Stimulated activated CD4-positive, alpha-beta T cell treated with anti-CD3 and anti-CD28 coated beads, Interleukin-4, amount 100 ng/mL, for 1 hour (primary cell): ENCODE data around the gene ATP8A1.
"Not testable (repeated sequence)": the region's sequence is repeated elsewhere in the genome, so short reads cannot be mapped to it uniquely, and the experiment has no call there.

Experiments used
- DNase-seq: peaks from one replicate; pipeline ENCODE4 v3.0.0-alpha.2; 2020

ATP8A1 gene

DNA sequence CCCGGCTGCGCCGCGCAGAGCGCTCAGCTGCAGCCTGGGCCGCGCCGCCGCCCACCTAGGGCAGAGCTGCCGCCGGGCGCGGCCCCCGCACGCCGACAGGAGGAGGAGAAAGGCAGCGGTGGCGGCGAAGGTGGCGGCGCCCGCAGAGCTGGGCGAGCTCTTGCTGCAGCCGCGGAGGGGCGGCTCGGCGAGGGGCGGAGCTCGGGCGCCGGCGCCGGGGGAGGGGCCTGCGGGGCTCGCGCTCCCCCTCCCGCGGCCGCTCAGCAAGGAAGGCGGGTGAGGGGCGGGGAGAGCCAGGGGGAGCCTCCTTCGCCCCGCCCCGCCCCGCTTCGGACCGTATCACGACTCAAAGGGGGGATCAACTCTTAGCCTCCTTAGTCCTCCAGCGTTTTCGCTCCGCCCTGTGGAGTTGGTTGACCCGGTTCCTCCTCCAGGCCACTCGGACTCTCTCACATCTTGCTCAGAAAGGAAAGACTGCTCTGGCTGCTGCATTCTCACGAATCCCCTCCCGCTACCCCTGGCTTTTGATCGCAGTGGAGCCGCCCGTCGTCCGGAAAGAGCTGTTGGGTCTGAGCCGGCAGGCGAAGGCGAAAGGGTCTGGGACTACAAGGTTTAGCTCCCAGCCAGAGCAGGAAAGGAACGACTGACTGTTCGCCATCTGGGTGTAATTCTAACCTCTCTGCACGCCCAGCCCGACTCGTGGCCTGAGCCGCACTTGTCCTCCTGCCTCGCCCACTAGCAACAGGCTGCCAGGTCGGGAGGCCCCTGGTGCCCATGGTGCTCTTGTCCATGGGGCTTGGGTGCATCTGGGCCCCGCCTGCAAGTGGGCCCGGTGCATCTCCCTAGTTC is at the start of gene ATP8A1:
ATP8A1 (minus strand) TSS at position 162 of the 849 bp plus-strand sequence. CDS start 232 bp downstream, outside the sequence.
- peak; percentile 95 for DNase-seq

DNA sequence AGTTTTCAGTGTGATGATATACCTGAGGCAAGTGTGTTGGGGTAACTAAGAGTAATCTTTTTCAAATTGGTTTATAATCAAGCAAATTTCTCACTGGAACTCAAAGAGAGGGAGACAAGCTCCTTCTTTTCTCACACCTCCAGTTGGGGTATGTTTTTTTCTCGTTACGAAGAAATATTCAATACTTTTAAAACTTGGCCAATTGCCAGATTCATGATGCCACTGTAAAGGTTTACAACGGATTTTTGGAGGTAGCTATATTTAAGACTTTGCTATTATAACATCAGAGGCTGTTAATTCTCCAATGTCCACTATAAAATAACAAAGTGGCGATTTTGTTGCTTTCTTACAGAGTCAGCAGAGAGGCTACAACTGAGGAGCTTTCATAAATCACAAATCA is 49.2 kb upstream of the ATP8A1 start:
- DNase-seq = no peak

DNA sequence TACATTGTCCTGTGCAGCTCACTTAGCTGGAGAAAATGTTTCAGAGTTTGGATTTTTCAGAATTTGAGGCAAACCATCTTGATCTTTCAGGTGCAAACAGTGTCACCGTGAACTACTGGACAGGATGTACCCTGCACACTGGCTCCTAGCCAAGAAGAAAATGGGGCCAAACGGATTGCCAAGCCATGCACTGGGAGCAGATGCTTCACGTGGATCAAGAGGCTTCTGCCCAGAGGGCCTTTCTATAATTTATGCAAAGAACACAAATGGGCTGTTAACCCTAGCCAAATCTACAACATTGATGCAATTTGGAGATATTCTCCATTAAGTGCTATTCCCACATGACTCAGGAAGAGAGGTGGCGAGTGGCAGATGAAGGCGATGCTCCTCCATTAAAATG is 46.9 kb upstream of the ATP8A1 start:
- DNase-seq = no peak

DNA sequence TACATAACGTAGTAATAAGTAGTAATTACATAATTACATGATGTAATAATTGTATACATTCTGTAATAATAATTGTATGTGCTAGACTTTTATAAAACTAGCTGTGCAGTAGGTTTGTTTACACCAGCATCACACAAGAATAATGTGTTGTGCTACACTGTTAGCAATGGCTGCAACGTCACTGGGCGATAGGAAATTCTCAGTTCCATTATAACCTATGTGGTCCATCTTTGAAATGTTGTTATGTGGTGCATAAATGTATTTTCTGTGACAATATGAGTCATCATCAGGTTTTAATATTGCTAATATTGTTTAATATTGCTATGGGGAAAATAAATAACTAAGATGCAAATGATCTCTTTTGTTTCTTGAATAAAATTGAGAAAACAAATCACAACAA is 46.0 kb upstream of the ATP8A1 start:
- no peak for DNase-seq

DNA sequence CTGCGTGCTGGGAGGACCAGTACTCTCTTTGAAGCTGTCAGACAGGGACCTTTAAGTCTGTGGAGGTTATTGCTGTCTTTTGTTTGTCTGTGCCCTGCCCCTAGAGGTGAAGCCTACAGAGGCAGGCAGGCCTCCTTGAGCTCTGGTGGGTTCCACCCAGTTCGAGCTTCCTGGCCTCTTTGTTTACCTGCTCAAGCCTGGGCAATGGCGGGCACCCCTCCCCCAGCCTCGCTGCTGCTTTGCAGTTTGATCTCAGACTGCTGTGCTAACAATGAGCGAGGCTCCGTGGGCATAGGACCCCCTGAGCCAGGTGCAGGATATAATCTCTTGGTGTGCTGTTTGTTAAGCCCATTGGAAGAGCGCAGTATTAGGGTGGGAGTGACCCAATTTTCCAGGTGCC is 44.9 kb upstream of the ATP8A1 start:
- DNase-seq = not testable (repeated sequence)

DNA sequence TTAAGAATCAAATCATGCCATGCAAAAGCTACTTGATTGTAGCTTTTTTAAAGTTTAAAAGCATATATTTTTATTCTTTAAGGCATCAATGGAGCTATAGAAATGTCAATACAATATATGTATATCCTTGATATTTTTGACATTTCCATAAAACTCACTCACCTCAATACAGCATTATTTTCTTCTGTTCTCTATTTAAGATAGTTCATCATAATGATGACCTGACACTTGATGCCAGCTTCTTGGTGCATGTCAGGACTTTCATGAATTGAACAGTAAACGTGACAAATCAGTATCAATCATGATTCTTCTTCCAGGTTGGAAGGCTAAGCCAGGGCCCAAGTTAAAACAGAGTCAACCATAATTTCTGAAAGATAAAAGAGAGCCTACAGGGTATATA is 33.6 kb upstream of the ATP8A1 start:
- no peak for DNase-seq

DNA sequence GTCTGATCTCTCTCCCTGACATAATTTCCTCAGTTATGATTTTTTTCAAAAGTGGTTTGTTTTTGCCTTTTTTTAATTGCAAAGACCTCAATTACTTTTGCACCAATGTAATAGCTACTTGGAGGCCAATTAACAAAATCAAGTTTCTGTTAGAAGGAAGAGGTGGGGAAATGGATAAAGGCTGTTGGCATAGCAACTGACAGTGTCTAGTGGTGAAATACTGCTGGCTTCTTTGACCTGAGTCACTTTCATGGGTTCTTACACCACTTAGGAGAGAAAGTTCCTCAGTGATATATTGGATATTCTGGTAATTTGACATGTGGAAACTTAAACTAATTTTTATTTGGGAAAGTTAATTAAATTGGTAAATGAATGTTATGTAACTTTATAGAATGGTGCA is 26.5 kb upstream of the ATP8A1 start:
- DNase-seq = no peak

DNA sequence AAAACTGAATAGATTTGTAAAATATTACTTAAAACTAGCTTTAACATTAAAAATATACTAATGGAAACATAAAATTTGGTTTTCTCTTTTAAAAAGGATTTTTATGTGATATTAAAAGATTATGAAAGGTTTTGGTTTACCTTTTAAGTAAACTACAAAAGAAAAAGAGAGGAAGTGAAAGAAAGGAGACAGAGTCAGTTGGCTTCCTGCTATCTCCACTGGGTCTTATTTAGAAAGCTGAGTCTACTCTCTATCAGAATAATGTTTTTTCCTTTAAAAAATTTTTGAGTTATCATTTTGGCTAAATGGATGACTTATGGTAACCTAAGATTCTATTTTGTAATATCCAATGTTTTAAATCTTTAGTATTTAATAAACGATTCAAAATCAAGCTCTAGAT is 21.6 kb upstream of the ATP8A1 start:
- DNase-seq = no peak

DNA sequence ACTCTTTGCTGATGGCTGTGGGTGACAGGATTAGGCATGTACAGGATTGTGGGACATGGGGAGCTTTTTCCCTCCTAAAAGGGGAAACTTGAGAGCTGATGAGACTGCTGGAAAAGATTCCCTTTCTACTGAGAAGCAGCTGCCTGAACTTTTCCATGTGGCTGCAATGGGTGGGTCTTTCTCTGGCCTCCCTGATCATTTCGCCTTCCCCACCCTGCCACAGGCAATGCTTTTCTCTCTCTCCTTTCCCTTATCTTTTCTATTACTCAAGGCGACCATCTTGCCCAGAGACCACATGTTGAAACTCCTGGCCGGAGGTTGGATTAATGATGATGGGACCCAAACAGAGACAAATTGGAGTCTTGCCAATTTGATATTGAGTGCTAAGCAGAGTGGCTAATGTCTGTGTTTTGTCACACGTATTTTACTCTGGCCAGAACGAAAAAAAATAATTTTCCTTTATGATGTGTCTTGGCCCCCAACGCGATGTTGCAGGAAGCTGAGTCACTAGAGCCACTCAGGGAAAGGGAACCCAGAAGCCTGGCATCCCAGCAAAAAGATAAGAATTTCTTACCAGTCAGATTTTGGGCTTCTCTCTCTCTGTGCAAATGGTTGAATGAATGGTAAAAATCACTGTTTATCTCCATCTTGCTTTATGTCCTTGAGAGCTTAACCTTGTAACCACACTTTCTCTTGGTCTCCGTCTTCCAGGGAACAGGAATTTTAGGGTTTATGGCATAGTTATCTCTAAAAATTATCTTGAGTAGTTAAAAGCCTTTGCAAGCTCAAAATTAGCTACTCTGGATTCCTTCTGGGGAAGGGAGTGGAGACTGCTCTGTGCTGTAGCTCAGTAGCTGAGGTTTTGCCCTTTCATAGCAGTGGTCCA is 19.4 kb upstream of the ATP8A1 start:
- no peak for DNase-seq

DNA sequence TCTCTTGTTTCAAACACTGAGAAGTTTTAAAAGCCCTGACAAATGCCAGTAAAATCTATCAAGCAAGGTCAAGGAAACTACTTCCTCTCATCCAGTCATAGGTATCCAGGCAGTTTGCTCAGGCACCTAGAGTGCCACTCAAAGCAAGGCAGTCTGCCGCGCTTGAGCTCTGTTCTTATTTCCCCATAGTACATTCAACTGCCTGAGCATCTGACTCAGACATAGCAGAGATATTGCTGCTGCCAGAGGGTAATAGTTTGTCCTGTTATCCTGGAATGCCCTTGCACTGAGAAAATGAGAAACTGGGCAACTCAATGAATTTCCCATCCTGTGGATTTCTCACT is 16.1 kb upstream of the ATP8A1 start:
- DNase-seq = no peak

DNA sequence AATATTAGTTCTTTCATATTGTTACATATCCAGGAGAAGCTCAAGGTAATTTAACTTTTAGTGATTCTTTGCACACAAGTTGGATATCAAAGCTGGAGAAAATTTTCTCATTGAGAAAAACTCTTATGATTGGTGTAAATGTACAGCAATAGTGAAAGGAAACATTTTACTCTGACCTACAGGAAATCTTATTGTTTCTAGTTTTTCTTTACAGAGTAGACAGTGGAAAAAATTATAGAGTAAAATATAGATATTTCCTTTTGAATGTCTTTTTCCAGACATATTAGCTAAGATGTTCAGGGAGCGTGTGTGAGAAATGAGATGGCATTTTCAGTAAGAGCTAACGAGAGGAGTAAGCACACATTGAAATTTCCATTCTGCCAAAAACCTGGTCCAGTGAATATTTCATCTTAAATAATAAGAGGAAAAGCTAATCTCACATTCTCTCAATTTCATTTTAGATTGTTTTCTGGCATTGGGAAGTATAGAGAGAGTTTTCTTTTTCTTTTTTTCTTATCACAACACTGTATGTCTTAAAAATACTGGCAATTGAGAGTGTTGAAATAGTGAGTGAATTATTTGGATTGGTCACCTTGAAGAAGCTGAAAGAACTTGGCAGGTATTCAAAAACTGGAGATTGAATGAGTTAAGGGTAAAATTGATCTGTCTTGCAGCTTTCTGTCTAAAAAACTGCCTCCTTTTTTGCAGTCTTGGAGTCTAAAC is 15.6 kb upstream of the ATP8A1 start:
- DNase-seq = no peak

DNA sequence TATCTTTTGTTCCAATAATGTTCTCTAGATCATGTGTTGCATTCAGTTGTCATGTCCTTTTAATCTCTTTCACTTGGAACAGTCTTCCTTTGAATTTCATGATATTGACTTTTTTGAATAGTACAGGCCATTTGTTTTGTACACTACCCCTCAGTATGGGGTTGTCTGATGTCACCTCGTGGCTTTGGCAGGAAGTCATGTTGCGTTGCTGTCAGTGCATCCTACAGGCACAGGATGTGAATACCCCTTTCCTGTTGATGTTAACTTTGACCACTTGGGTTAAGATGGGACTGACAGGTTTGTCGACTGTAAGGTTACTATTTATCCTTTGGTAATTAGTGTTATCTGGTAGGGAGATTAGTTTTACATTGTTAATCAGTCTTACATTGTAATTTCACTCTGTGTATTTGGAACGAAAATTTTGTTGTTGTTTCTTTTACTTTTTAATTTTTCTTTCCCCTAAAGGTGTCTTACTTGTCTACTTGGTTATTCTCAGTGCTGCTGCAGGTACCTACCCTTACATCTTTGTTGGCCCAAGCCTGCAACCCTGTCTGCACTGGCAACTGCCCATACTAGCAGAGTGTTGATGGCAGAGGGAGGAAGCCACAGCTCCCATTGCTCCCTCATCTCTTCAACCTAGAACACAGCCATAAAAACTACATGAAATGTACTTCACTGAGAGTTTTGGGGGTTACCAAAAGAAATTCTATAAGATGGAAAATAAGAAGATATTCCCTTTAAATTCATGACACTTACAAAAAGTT is 14.7 kb upstream of the ATP8A1 start:
- DNase-seq = peak; percentile 5

DNA sequence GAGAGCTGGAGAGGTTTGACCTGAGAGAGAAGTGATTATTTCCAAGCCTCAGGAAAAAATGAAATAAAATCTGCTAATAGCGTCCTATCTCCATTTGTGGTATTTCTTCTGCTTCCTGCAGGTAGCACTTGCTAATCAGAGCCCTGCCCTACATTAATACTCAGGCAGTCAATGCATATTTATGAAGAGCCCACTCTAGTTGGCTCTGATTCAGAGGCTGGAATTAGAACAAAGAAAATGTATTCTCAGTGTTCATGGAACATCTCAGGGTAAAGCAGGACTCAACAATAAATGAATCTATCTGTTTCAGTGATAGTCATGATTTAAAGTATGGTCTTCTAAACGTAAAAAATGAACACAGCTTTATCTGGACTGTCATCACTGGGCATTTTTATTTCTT is 1.4 kb upstream of the ATP8A1 start:
- DNase-seq = no peak

DNA sequence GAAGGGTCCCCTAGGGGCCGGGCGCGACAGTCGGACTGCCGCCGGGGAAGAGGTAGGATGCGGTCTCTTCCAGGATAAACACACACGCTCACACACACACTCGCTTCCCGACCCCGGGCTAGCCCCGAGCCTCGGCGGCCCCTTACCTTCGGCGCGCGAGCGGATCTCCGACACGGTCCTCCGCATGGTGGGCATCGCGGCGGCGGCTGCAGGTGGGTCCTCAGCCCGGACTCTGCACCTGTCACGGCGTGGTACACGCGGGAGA is 294 bp downstream of the ATP8A1 start:
- DNase-seq = no peak

DNA sequence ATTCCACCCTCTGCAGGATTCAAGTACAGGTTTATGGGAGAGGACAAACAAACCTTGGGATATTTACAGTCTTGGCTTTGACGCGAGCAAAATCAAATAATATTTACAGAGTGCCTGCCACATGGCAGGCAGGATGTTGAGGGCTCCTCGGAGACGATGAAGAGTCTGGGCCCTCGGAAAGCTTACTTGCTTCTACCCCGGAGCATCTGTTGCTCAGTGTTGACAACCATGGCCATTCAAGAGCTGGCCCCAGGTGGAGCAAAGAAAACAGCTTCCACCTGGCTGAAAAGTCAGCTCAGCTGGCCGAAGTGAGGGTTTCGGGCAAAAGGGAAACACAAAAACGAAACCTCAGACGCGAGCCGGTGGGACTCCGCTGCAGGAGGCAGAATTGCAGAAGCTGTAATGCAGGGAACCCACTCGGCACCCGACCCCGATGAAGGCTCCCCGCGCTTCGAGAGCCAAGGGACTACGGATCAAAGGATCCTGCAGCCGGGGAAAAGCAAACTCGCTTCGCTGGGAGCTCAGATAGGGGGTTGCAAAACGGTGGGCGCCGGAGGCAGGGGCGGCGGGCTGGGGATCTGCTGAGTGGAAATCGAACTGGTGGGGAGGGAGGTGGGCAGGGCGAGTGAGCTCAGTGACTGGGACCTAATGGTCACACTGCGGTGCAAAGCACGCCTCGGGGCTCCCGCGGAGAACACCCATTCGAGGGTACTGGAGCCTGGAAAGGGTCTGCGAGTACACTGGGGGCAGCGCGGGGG is 805 bp downstream of the ATP8A1 start:
- peak; percentile 34 for DNase-seq

DNA sequence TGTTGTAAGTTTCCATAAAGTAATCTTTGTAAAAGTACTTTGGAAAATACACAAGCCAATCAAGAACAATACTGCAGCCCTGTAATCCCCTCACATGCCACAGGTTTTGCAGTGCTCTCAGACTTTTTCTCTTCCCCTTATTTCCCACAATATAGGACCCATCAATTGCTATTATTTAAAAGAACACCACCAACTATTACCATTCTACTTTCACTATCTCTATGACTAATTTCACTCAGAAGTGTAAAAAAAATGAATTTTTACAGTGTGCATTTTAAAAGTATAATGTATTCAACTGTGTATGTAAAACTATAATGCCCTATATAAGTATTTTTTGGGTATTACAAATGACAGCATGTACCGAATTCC is 1.7 kb downstream of the ATP8A1 start:
- no peak for DNase-seq

DNA sequence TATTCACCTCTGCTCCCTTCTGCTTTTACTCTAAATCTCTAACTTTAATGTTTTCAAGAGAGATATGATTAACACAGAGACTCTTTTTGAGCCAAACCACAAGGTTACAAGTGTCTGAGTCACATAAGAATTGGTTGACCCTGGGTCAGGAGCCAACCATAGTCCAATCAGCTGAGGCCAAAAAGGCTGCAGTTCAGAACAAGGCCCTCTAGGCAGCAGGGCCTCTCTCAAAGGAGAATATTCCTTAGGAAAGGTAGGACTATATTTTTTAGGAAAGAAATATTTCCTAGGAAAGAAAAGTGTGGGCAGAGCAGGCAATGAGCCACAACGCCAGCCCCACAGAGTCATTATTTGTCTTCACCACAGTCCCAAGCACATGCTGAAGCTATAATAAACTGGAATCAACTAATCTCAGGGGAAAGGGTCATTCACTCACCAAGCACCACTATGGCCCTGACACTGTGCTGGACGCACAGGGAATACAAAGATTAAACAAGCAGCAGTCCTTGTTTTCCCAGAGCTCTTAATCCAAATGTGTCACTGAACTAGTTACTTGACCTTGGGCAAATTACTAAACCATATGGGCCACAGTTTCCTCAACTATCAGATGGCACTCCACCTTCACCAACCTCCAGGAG is 2.2 kb downstream of the ATP8A1 start:
- DNase-seq = no peak

DNA sequence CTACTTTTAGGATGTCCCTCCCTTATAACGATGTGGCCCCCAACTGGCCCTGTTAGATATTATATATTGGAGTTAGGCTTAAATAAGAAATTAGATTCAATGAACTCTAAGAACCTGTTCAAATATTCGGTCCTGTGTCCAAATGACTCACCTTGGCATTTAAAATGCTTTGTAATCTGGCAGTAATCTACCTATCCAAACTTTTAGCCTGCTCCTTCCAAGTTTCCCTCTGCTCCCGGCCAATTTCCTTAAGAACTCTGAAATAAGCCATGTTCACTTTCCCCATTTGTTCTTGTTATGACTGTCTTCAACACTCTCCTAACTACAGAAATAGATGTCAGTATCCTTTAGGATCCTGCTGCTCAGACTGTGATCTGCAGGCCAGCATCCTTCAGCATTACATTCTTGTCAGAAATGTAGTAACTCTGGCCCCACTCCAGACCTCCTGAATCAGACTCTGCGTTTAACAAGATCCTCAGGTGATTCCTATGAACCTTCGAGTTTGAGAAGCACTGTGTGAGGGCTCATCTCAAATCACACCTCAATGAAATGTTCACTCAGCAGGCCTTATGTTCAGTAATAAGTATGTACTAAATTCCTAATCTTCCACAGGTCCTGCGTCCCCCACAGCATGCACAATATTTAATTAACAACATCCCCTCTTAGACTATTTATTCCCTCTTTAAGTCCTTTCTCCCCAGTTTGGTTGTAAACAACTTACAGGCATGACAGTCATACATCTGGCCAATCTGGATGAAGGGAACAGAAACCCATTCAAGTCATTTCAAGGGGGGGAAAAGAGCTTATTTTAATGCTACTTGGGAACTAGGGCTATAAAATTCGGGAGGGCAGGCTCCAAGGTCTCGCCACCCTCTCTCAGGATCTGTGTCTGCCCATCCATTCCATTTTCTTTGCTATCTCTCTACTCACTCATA is 3.0 kb downstream of the ATP8A1 start:
- DNase-seq = no peak

DNA sequence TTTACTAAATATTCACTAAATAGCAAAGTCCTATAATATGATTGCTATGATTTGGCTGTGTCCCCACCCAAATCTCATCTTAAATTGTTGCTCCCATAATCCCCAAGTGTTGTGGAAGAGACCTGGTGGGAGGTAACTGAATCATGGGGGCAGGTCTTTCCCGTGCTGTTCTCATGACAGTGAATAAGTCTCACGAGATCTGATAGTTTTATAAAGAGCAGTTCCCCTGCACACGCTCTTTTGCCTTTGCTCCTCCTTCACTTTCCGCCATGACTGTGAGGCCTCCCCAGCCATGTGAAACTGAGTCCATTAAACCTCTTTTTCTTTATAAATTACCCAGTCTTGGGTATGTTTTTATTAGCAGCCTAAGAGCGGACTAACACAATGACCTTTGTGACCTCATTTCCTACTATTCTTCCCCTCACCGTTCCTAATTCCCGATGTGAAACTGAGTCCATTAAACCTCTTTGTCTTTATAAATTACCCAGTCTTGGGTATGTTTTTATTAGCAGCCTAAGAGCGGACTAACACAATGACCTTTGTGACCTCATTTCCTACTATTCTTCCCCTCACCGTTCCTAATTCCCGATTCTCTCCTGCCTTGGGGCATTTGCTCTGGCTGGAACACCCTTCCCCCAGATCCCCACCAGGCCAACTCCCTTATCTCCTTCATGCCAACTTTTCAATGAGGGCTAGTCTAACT is 4.2 kb downstream of the ATP8A1 start:
- DNase-seq = not testable (repeated sequence)

DNA sequence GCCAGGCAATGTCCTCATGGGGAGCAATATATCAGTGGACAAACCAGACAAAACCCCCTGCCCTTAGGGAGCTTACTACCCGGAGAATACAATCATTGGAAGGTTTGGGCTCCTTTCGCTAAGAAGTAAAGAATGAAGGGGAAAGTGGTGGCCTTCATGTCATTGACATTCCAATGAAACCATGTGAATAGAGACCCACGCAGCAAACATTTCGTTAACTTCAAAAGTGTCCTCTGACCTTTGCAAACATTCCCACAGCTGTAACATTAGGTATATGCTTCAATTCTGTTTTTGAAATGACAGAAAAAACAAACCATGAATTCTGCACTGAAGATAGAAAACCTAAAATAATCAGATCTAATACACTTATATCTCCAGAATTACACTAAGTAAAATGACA is 7.0 kb downstream of the ATP8A1 start:
- no peak for DNase-seq
